CD4-positive, alpha-beta T cell treated with Interleukin-15 for 4 hours (primary cell): ENCODE data around the gene SGTA.
A peak's percentile ranks its signal among the peaks of the same experiment; 100 is the strongest.

Source experiments
- DNase-seq: peaks from one replicate; pipeline ENCODE4 v3.0.0-alpha.2; 2020; ENCODE audit warnings: low spot score

The SGTA gene

GRCh38 chr19:2751438-2751830 lies 31.6 kb downstream of the SGTA start:
- DNase-seq = no peak

- DNase-seq = no peak
Measured at GRCh38 chr19:2750808-2751437, 32.1 kb downstream of the SGTA start.

GRCh38 chr19:2747349-2747748 lies 35.7 kb downstream of the SGTA start:
- no peak for DNase-seq

GRCh38 chr19:2744113-2744512 lies 39.0 kb downstream of the SGTA start:
- no peak for DNase-seq

- no peak for DNase-seq
Measured at GRCh38 chr19:2743099-2743498, 40.0 kb downstream of the SGTA start.

- no peak for DNase-seq
Measured at GRCh38 chr19:2740314-2740656, 42.8 kb downstream of the SGTA start.

GRCh38 chr19:2739602-2740313 lies 43.3 kb downstream of the SGTA start, which contains the start of gene SLC39A3:
Gene SLC39A3, minus strand, starts transcription at chr19:2740017. Its CDS starts 2,760 bp downstream, at chr19:2737257.
- DNase-seq = peak; percentile 100

- no peak for DNase-seq
Measured at GRCh38 chr19:2736550-2737190, 46.4 kb downstream of the SGTA start.

GRCh38 chr19:2735374-2735773 lies 47.7 kb downstream of the SGTA start:
- DNase-seq = no peak

- no peak for DNase-seq
Measured at GRCh38 chr19:2734589-2735288, 48.3 kb downstream of the SGTA start.

GRCh38 chr19:2733930-2734588 lies 49.0 kb downstream of the SGTA start:
- no peak for DNase-seq

GRCh38 chr19:2732883-2733282 lies 50.2 kb downstream of the SGTA start:
- DNase-seq = no peak

- no peak for DNase-seq
Measured at GRCh38 chr19:2732157-2732725, 50.8 kb downstream of the SGTA start.

GRCh38 chr19:2731181-2731995 lies 51.7 kb downstream of the SGTA start:
- DNase-seq = no peak

- no peak for DNase-seq
Measured at GRCh38 chr19:2729943-2730818, 52.9 kb downstream of the SGTA start.

- no peak for DNase-seq
Measured at GRCh38 chr19:2728783-2729387, 54.2 kb downstream of the SGTA start.

- DNase-seq = no peak
Measured at GRCh38 chr19:2727640-2727944, 55.5 kb downstream of the SGTA start.

- no peak for DNase-seq
Measured at GRCh38 chr19:2726904-2727639, 56.0 kb downstream of the SGTA start.
